ENCODE measurements around the gene LTBR. TPM values are rescaled to one million over a fixed set of nuclear protein-coding genes. Genes with fewer than 3 reads are reported as not detected.

The LTBR gene
- total RNA-seq, 1 experiment from 2014 or later = 3.1 TPM

GRCh38 chr12:6374028-6374785 lies 9.8 kb upstream of the LTBR start:
- in situ Hi-C loops (cut with HindIII; ENCODE audit: low pct_unique_long_range_greater_than_20kb, low sequenced_read_pairs) (no loop called here), intact Hi-C loops (cut with micrococcal nuclease; ENCODE audit: unreplicated experiment) (loop anchor here (5.0 kb wide), 1 partner anchor 37 kb away; no protein-coding TSS in a partner anchor)
- H3K27me3 ChIP-seq (ENCODE audit: control insufficient read depth, insufficient read depth, low read length) = no peaks in the 10 kb centered on the region
- CTCF ChIA-PET = interaction anchor here (0.6 to 1.0 kb wide), 2 partner anchors 48 to 162 kb away, joined by 4 read pairs; no protein-coding TSS in a partner anchor
- POLR2A ChIA-PET = interaction anchor here (0.9 kb wide), 1 partner anchor 38 kb away, joined by 4 read pairs; no protein-coding TSS in a partner anchor
- H3K9me3 ChIP-seq (ENCODE audit: control insufficient read depth, insufficient read depth, low read depth, low read length) = no peaks in the 10 kb centered on the region
- H3K36me3 ChIP-seq (ENCODE audit: control insufficient read depth, insufficient read depth, low read length) = no peaks in the 10 kb centered on the region
- TF ChIP-seq TCF7L2 (IDR thresholded peaks at IDR 0.05; ENCODE audit: low read depth, low read length) = no peak
- no peak for TF ChIP-seq SIN3A (IDR thresholded peaks at IDR 0.05; ENCODE audit: borderline replicate concordance, insufficient read depth, low read depth, low read length)
- TF ChIP-seq REST (IDR thresholded peaks at IDR 0.05; ENCODE audit: insufficient read depth in 1 of 2, low read depth in 2 of 2, low read length in 1 of 2) = no peak
- TF ChIP-seq CTCF (IDR thresholded peaks at IDR 0.05) = no peak
- no peak for TF ChIP-seq POLR2AphosphoS5 (IDR thresholded peaks at IDR 0.05; ENCODE audit: low read depth, low read length)
- DNase-seq (ENCODE audit: low read depth, low spot score) = no peak
- peaks cover 77% of the 10 kb centered on the region for H3K4me1 ChIP-seq (ENCODE audit: control insufficient read depth, insufficient read depth, low read length)
- H3K27ac ChIP-seq (ENCODE audit: low read length) = peak overlapping the region; percentile 95
- no TSS peak for BruUV-seq (replicated peaks)
- no peak for ATAC-seq
- peak overlapping the region; percentile 2 to 18 for H3K4me3 ChIP-seq (ENCODE audit: low read depth in 2 of 2, low read length in 2 of 2)

- no peak for DNase-seq (ENCODE audit: low read depth, low spot score)
- Histone ChIP-seq H3K4me3 (ENCODE audit: low read depth in 2 of 2, low read length in 2 of 2) (peak overlapping the region; percentile 2 to 18; a peak in 3 of 4 replicates), H3K4me1 (ENCODE audit: control insufficient read depth, insufficient read depth, low read length) (peaks cover 75% of the 10 kb centered on the region), H3K27me3 (ENCODE audit: control insufficient read depth, insufficient read depth, low read length) (no peaks in the 10 kb centered on the region), H3K27ac (ENCODE audit: low read length) (peak overlapping the region; percentile 95), H3K36me3 (ENCODE audit: control insufficient read depth, insufficient read depth, low read length) (no peaks in the 10 kb centered on the region), H3K9me3 (ENCODE audit: control insufficient read depth, insufficient read depth, low read depth, low read length) (no peaks in the 10 kb centered on the region)
- ChIA-PET POLR2A (interaction anchor here (0.9 kb wide), 1 partner anchor 38 kb away, joined by 4 read pairs; no protein-coding TSS in a partner anchor), CTCF (interaction anchor here (1.0 kb wide), 1 partner anchor 48 kb away, joined by 4 read pairs; no protein-coding TSS in a partner anchor)
- no TSS peak for BruUV-seq (replicated peaks)
- in situ Hi-C loops (cut with HindIII; ENCODE audit: low pct_unique_long_range_greater_than_20kb, low sequenced_read_pairs) (no loop called here), intact Hi-C loops (cut with micrococcal nuclease; ENCODE audit: unreplicated experiment) (loop anchor here (5.0 kb wide), 1 partner anchor 37 kb away; no protein-coding TSS in a partner anchor)
- no peak for ATAC-seq
- no peak for TF ChIP-seq SIN3A (IDR thresholded peaks at IDR 0.05; ENCODE audit: borderline replicate concordance, insufficient read depth, low read depth, low read length)
- no peak for TF ChIP-seq POLR2AphosphoS5 (IDR thresholded peaks at IDR 0.05; ENCODE audit: low read depth, low read length)
- no peak for TF ChIP-seq REST (IDR thresholded peaks at IDR 0.05; ENCODE audit: insufficient read depth in 1 of 2, low read depth in 2 of 2, low read length in 1 of 2)
- TF ChIP-seq CTCF (IDR thresholded peaks at IDR 0.05) = no peak
- TF ChIP-seq TCF7L2 (IDR thresholded peaks at IDR 0.05; ENCODE audit: low read depth, low read length) = no peak
Measured at GRCh38 chr12:6374786-6375160, 9.2 kb upstream of the LTBR start.
